Measurements from ENCODE around the gene IGLL1.
"Not testable (repeated sequence)": the region's sequence is repeated elsewhere in the genome, so short reads cannot be mapped to it uniquely, and the experiment has no call there.

Gene IGLL1

DNA sequence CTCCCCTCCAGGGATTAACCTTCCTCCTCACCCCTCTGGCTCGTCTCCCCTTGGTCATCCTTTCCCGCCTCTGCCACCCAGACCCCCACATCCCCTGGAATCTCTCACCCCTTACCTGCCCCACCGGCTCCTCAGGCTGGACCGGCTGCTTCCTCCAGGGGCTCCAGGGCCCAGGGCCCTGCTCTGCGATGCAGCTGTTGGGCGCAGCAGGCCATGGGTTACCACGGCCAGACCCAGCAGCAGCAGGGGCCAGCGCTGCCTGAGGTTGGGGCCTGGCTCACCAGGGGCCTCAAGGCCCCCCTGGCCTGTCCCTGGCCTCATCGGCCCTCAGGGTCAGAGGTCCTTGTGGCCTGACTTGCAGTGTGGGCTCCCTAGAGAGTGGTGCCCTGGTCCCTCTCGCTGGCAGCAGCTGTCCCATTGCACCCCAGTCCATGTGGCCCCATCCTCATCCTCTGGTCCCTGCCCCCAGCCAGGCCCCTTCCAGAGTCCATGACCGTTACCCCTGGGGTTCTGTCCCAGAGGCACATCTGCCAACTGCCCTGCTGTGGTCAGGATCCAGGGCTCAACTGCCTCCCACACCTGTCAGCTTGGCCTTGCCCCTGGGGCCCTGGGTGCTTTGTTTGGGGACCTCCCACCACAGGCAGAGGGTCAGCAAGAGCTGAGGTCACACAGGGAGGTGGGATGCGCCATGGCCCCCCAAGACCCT lies at the start of gene IGLL1:
Gene IGLL1 (minus strand): TSS at position 421 of the 706 bp plus-strand sequence. CDS start 100 bp downstream, at position 321.
- no peak for DNase-seq (ENCODE audit: low read depth in 2 of 2)

GRCh38 chr22:23628056-23628743 lies 48.1 kb upstream of the IGLL1 start:
- DNase-seq (ENCODE audit: low read depth in 2 of 2), result not testable (repeated sequence)

DNA sequence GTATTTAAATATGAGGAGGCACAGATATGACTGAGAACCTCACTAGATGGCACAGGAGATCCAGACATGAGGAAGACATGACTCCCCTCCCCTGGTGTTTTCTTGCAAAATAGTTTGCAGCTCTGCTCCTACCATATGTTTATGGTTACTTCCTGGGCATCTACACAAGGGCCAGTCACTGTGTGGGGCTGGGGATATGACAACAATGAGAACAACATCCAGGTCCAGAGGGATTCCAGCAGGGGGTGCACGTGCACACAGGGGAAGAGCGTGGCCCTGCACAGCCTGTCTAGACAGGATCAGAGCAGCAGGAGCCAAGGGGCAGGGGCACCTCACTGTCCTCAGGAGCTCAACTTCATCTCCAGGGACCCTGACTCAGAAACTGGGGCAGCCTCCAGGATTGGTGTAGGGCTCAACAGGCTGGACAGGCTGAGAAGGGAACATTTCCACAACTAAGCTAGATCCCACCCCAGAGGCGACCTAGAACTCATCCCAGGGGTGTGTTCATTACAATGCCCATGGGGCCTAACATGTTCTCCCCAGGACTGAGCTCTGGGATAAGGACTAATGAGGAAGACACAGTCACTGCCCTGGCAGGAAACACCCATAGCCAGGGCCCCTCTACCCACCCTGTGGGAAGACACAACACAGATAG lies 47.4 kb upstream of the IGLL1 start:
- peak; percentile 15 to 19 for DNase-seq (ENCODE audit: low read depth in 2 of 2)

DNA sequence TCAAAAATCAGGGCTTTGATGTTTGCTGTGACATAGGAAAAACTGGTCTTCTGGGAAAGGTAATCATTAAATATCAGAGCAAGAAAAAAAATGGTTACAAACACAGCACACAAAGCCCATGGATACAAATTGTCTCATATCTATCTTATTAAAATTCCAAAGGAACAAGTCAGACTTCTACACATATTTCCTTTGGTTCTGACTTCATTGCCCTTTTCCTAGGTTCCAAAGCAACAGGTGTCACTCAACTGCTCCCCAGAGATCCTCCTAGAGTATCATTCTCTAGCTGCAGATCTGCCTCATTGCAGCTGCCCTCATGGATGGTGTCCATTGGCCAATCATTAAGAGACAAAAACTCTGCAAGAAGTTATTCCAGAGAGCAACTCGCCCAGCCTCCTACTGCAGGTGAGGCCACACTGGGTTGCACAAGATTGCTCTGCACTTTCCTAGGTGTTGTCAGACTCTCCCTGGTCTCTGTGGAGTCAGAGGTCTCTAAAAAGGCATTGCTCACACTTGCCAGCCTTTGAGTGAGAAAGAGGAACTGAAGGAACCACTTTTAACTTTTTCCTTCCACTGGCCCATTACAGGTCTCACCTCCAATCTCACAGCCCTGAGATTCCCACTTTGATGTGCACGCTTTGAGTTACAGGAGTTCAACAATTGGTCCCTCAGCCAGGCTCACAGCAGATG lies 46.3 kb upstream of the IGLL1 start:
- DNase-seq (ENCODE audit: low read depth in 2 of 2), result no peak

DNA sequence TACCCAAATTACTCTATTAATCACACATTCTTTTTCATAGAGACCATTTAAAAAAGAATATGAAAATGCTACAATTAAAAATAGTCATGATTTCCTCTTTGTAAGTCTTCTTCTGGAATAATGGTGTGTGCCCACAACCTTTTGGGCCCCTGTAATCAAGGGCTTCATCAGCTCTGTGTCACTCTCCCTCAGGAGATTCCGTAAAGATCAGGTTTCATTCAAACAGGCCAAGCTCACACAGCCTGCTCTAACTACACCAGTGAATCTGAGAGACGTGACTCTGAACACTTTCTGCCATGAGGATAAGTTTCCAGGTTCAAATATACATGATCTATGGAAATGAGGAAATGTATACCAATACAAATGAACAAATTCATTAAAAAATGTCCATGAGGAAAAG lies 42.5 kb upstream of the IGLL1 start:
- no peak for DNase-seq (ENCODE audit: low read depth in 2 of 2)

DNA sequence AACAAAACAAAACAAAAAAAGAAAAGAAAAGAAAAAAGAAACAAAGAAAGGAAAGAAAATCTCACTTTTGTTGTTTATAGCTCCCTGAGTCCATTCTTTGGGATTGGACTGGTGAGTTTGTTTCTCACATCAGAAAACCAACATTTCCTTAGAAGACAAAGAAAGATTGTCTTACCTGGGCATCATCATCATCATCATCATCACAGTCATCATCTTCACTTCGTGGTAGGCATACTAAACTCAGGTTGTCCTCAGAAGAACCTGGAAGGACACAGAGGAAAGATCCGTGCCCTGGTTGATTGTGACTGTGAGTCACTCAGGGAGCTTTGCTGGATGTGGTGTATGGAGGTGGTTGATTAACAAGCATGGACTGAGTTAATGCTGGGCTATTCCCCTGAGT lies 41.8 kb upstream of the IGLL1 start:
- DNase-seq (ENCODE audit: low read depth in 2 of 2), result not testable (repeated sequence)

DNA sequence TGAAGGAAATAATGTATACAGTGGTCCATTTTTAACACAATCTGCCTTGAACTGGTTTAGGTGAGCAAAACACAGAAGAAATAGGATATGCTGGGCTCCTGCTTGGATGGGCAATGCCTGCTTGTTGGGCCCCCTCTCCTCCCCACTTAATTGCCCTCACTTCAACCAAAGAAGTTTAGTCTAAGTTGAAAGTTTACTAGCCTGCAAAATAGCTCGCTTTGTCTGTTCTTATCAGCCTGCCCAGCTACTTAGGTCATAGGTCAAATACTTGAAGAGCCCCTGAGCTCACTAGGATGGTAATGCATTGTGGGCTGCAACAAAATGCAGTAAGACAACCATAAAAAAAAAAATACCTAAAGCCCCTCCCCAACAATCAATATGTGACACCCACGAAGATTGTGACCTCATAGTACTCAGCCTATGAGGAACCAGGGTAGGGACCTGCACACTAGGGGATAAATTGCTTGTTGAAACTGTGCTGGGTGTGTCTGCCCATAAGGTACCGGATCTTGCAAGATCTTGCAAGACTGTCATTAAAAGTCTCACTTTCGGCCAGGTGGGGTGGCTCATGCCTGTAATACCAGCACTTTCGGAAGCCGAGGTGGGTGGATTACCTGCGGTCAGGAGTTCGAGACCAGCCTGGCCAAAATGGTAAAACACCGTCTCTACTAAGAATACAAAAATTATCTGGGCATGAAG lies 41.1 kb upstream of the IGLL1 start:
- no peak for DNase-seq (ENCODE audit: low read depth in 2 of 2)

DNA sequence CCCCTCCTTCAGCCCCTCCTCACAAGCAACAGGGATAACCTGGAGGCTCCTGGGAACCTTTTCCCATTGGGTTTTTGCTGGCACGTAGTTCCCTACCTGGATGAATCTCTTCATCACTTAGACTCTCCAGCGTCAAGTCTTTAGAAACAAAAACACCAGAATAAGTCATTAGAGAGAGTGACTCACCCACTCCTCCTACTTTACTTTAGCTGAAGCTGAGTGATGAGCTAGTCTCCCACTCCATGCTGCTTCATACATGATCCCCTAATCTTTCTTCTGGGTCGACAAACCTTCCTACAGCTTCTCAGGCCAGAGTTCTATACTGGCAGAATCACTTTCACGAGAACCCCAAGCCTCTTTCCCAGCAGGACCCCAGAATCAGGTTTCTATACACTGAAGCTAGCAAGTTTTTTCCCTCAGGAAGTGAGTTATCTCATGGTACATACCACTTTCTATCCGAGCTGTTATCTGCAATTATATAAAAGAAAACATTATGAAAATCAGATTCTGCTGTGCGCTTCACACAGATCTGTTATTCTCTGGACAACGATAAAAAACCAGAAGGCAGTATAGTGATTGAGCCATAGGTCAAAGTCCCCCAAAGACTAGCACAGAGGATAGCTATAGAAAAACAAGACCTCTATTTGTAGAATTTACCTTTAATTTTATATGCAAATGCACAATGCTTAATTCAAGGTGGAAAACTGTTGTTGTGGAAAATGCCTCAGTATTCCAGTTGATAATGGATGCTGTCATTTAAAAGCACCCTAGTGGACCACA lies 33.3 kb upstream of the IGLL1 start:
- no peak for DNase-seq (ENCODE audit: low read depth in 2 of 2)

GRCh38 chr22:23609983-23610781 lies 30.1 kb upstream of the IGLL1 start:
- DNase-seq (ENCODE audit: low read depth in 2 of 2), result no peak

- DNase-seq (ENCODE audit: low read depth in 2 of 2), result no peak
These were observed 28.5 kb upstream of the IGLL1 start for GRCh38 chr22:23608583-23608982.

DNA sequence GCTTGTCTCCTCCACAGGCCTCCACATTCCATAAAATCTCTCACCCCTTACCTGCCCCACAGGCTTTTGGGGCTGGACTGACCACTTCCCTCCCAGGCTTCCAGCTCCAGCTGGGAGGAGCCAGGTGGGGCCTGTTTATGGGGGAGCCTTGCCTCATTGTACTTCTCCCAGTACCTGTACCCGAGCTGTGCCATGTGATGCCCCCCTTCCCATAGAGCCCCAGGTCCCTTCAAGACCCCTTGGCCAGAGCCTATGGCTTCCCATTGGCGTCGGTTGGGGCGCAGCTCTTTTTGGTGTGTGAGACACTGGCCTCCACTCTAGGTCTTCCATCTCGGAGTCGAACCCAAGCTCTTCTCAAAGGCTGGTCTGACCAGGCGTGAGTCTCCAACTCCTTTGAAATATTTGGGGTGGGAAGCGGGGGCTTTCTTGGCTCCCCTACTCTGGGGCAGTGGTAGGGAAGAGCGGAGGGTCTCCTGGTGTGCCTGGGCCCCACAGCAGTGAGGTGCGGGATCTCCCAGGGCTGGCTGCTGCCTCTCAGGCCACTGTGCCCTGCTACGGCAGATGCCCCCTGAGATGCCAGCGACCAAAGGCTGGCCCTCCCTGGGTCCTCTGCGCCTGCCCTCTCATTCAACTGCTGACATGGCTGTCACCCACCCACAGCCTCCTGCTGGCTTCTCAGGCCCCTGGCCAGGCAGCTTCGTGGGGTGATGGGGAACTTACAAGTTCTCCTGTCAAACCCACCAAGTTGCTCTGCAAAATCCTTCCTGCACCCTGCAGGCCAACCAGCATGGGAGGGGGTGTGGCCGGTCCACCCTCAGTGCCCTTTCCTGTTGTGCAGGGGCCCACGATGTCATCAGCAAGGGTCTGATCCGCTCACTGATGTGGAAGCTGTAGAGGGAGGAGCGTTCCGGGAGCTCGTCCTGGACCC lies 26.4 kb upstream of the IGLL1 start:
- no peak for DNase-seq (ENCODE audit: low read depth in 2 of 2)

GRCh38 chr22:23604939-23605712 lies 25.0 kb upstream of the IGLL1 start:
- no peak for DNase-seq (ENCODE audit: low read depth in 2 of 2)

- DNase-seq (ENCODE audit: low read depth in 2 of 2), result no peak
These were observed 23.2 kb upstream of the IGLL1 start for GRCh38 chr22:23603266-23603665.

DNA sequence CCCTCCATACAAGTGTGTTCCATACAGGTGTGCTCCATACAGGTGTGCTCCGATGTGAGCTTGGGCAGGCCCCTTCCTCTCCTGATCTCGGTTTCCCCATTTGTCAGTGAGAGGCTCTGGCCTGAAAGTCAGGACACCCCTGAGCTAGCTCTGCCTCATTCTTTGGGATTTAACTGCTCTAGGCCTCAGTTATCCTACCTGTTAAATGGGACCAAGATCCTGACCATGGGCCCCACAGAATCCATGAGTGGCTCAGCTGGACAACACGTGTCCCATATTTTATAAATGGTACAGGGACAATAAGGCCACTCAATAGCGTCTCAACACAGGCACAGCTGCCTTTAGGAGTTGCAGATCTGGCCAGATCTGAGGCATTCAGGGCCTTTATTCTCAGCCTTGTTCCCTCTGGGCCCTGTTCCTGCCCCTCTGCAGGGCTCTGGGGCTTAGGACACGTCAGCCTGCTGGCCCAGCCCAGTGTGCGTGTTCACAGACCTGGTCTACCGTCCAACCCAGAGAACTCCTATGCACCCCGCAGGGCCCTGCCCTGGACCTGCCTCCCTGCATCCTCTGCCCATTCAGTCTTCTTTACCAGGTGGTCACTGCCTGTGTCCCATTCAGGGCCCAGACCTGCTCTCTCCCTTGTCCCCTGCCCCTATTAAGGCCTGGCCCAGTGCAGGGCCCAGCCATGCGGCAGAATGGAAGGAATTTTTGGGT lies 18.9 kb upstream of the IGLL1 start:
- DNase-seq (ENCODE audit: low read depth in 2 of 2), result no peak

- DNase-seq (ENCODE audit: low read depth in 2 of 2), result not testable (repeated sequence)
These were observed 17.6 kb upstream of the IGLL1 start for GRCh38 chr22:23597576-23598268.

- not testable (repeated sequence) for DNase-seq (ENCODE audit: low read depth in 2 of 2)
These were observed 15.8 kb upstream of the IGLL1 start for GRCh38 chr22:23595904-23596303.

DNA sequence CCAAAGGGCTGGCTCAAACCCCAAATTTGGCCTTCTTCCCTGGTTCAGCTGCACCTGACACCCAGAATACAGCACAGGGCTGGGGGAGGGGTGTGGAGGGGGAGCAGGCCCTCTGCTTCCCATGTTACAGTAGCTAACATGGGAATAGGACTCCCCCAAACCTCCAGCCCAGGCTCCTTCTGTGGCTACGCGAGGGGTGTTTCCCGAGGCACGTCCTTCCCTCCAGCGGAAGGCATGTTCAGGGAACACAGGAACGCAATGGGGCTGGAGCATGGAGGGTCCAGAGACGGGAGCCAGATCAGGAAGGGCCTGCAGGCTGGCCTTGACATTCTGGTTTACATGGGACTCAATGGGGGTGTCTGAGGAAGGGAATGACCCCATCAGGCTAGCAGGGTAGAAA lies 11.8 kb upstream of the IGLL1 start:
- DNase-seq (ENCODE audit: low read depth in 2 of 2), result no peak
